ENCODE data around the gene COA3. TPM values are rescaled to one million over a fixed set of nuclear protein-coding genes. Genes with fewer than 3 reads are reported as not detected.

The COA3 gene
- total and polyA plus RNA-seq, 2 donors (not counting 1 experiment from before 2014, with no cell fraction given) = 18.5 to 32.1 TPM

DNA sequence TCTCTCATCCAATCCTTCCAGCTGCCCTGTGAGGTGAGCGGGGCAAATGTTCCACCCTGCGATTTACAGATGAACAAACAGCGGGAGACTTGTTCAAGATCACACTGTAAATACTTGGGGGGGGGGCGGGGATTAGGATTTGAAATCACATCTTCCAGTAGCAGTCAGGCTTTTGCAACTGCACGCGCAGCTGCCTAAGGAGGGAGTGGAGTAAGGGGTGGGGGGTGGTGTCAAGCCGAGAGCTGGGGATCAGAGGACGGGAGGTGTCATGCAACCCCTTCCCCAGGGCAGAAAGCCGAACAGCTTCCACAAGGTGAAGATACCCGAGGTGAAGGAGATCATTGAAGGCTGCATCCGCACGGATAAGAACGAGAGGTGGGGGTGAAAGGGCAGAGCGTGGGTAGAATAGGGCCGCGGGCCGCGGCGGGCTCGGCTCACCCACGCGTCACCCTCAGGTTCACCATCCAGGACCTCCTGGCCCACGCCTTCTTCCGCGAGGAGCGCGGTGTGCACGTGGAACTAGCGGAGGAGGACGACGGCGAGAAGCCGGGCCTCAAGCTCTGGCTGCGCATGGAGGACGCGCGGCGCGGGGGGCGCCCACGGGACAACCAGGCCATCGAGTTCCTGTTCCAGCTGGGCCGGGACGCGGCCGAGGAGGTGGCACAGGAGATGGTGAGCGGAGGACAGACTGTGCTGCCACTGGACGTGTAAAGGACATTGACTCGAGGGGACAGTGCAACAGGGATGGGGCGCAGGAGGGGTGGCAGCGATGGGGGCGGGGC lies 13.5 kb downstream of the COA3 start:
- Histone ChIP-seq H3K4me2 (replicated peaks; ENCODE audit: low read depth, low read length, poor library complexity, severe bottlenecking) (peak overlapping the region; percentile 35), H3K79me2 (ENCODE audit: control insufficient read depth, insufficient read depth, low read length) (no peaks in the 10 kb centered on the region), H3K36me3 (replicated peaks in 1 of 2; ENCODE audit: control extremely low read depth in 1 of 2, control insufficient read depth in 1 of 2, extremely low read depth in 1 of 2, insufficient read depth in 2 of 2, low read length in 1 of 2) (no peaks in the 10 kb centered on the region), H3K4me1 (ENCODE audit: control insufficient read depth in 2 of 2, insufficient read depth in 2 of 2, low read length in 2 of 2) (peaks cover 26 to 30% of the 10 kb centered on the region in 2 donors), H3K27me3 (replicated peaks in 1 of 4; ENCODE audit: control extremely low read depth in 1 of 4, control insufficient read depth in 3 of 4, insufficient read depth in 4 of 4, low read length in 3 of 4) (peaks cover 0 to 78% (median 39%) of the 10 kb centered on the region in 4 experiments), H3K27ac (ENCODE audit: low read length in 2 of 2) (no peak overlapping the region), H3K9ac (ENCODE audit: low read length) (no peak overlapping the region), H3K4me3 (ENCODE audit: control extremely low read depth in 1 of 5, extremely low read depth in 1 of 5, insufficient read depth in 1 of 5, low read depth in 2 of 5, low read length in 4 of 5) (peak overlapping the region in 1 of 5 experiments; percentile 18), H4K20me1 (ENCODE audit: control insufficient read depth, insufficient read depth, low read length, poor library complexity, severe bottlenecking) (no peaks in the 10 kb centered on the region), H3K9me3 (ENCODE audit: control extremely low read depth in 1 of 3, control insufficient read depth in 2 of 3, insufficient read depth in 1 of 3, low read length in 2 of 3) (peaks cover 0 to 24% (median 0%) of the 10 kb centered on the region in 3 donors), H2AFZ (ENCODE audit: insufficient read depth, low read depth, low read length, poor library complexity, severe bottlenecking) (peak overlapping the region; percentile 41)
- intact Hi-C loops (cut with micrococcal nuclease) = no loop called here
- ChIA-PET CTCF (no interaction called here), POLR2A (interaction anchor here (1.0 kb wide), 1 partner anchor 49 kb away, joined by 3 read pairs; the partner anchor contains the start of gene PSME3)
- H3K4me3 Mint-ChIP-seq = peak overlapping the region; percentile 51
- peaks cover 72% of the 10 kb centered on the region for H3K27me3 Mint-ChIP-seq
- no peak overlapping the region for H3K27ac Mint-ChIP-seq
- peaks cover 31% of the 10 kb centered on the region for H3K4me1 Mint-ChIP-seq
- no peaks in the 10 kb centered on the region for H3K9me3 Mint-ChIP-seq (ENCODE audit: insufficient read depth)
- 12% methylated on average over 46 of the region's 52 CpGs for WGBS (ENCODE audit: insufficient coverage)
- TF ChIP-seq EZH2 (IDR thresholded peaks at IDR 0.05; ENCODE audit: borderline replicate concordance, insufficient read depth, low read depth, low read length, poor library complexity, severe bottlenecking) = no peak
- TF ChIP-seq, protein P1, sequence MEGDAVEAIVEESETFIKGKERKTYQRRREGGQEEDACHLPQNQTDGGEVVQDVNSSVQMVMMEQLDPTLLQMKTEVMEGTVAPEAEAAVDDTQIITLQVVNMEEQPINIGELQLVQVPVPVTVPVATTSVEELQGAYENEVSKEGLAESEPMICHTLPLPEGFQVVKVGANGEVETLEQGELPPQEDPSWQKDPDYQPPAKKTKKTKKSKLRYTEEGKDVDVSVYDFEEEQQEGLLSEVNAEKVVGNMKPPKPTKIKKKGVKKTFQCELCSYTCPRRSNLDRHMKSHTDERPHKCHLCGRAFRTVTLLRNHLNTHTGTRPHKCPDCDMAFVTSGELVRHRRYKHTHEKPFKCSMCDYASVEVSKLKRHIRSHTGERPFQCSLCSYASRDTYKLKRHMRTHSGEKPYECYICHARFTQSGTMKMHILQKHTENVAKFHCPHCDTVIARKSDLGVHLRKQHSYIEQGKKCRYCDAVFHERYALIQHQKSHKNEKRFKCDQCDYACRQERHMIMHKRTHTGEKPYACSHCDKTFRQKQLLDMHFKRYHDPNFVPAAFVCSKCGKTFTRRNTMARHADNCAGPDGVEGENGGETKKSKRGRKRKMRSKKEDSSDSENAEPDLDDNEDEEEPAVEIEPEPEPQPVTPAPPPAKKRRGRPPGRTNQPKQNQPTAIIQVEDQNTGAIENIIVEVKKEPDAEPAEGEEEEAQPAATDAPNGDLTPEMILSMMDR (IDR thresholded peaks at IDR 0.05) = no peak
- DNase-seq = no peak
- ATAC-seq (ENCODE audit: low read depth) = no peak

DNA sequence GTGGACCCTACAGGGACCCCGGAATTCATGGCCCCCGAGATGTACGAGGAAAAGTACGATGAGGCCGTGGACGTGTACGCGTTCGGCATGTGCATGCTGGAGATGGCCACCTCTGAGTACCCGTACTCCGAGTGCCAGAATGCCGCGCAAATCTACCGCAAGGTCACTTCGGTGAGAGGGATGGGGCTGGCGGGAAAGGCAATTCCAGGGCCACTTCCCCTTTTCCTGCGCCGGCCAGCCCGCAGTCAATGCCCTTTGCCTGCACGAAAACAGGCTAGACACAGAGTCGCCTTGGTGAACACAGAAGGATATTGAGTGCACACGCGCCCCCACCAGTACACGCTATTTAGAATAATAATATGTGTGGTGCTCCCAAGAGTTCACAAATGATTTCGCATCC lies 14.1 kb downstream of the COA3 start:
- Histone ChIP-seq H4K20me1 (ENCODE audit: control insufficient read depth, insufficient read depth, low read length, poor library complexity, severe bottlenecking) (no peaks in the 10 kb centered on the region), H3K27ac (ENCODE audit: low read length in 2 of 2) (no peak overlapping the region), H3K36me3 (replicated peaks in 1 of 2; ENCODE audit: control extremely low read depth in 1 of 2, control insufficient read depth in 1 of 2, extremely low read depth in 1 of 2, insufficient read depth in 2 of 2, low read length in 1 of 2) (peaks cover 0 to 4% of the 10 kb centered on the region in 2 experiments), H3K4me2 (replicated peaks; ENCODE audit: low read depth, low read length, poor library complexity, severe bottlenecking) (peak overlapping the region; percentile 35), H3K9ac (ENCODE audit: low read length) (no peak overlapping the region), H3K9me3 (ENCODE audit: control extremely low read depth in 1 of 3, control insufficient read depth in 2 of 3, insufficient read depth in 1 of 3, low read length in 2 of 3) (peaks cover 0 to 24% (median 0%) of the 10 kb centered on the region in 3 donors), H3K27me3 (replicated peaks in 1 of 4; ENCODE audit: control extremely low read depth in 1 of 4, control insufficient read depth in 3 of 4, insufficient read depth in 4 of 4, low read length in 3 of 4) (peaks cover 0 to 80% (median 39%) of the 10 kb centered on the region in 4 experiments), H3K79me2 (ENCODE audit: control insufficient read depth, insufficient read depth, low read length) (no peaks in the 10 kb centered on the region), H3K4me1 (ENCODE audit: control insufficient read depth in 2 of 2, insufficient read depth in 2 of 2, low read length in 2 of 2) (peaks cover 26 to 33% of the 10 kb centered on the region in 2 donors), H2AFZ (ENCODE audit: insufficient read depth, low read depth, low read length, poor library complexity, severe bottlenecking) (no peak overlapping the region), H3K4me3 (ENCODE audit: control extremely low read depth in 1 of 5, extremely low read depth in 1 of 5, insufficient read depth in 1 of 5, low read depth in 2 of 5, low read length in 4 of 5) (no peak overlapping the region)
- CTCF ChIA-PET = no interaction called here
- Mint-ChIP-seq H3K4me1 (peaks cover 36% of the 10 kb centered on the region), H3K27ac (no peak overlapping the region), H3K27me3 (peaks cover 77% of the 10 kb centered on the region), H3K9me3 (ENCODE audit: insufficient read depth) (no peaks in the 10 kb centered on the region), H3K4me3 (peak overlapping the region; percentile 51)
- TF ChIP-seq, protein P1 (IDR thresholded peaks at IDR 0.05) = no peak
- TF ChIP-seq EZH2 (IDR thresholded peaks at IDR 0.05; ENCODE audit: borderline replicate concordance, insufficient read depth, low read depth, low read length, poor library complexity, severe bottlenecking) = no peak
- ATAC-seq (ENCODE audit: low read depth) (no peak), DNase-seq (no peak)
- 9% methylated on average over 18 of the region's 25 CpGs for WGBS (ENCODE audit: insufficient coverage)
- intact Hi-C loops (cut with micrococcal nuclease) = no loop called here
- POLR2A ChIA-PET = no interaction called here
